A549 (cell line): ENCODE results near the gene GGTLC3. TPM values are rescaled to one million over a fixed set of nuclear protein-coding genes. Genes with fewer than 3 reads are reported as not detected.
A peak's percentile ranks its signal among the peaks of the same experiment; 100 is the strongest.
"Not testable (repeated sequence)": the region's sequence is repeated elsewhere in the genome, so short reads cannot be mapped to it uniquely, and the experiment has no call there.

Experiments used
- ATAC-seq, 2 experiments: fragments of 200-7000 bp in 1 of 2; fragments of >200 bp in 1 of 2; cut with Nextera tagmentation in 1 of 2; cut with Tn5 transposase in 1 of 2; 3 replicates each; pipeline versions ENCODE4 v1.8.0 to v1.9.1; 2018 to 2020; ENCODE audit warnings: mild to moderate bottlenecking in 1 of 2, moderate library complexity in 1 of 2
- CTCF ChIA-PET: fragments of 300-600 bp; sonication (Branson Sonifier 250); formaldehyde crosslinking; extraction: SDS; loops from one replicate; lab custom pipeline; 2021; ENCODE audit warnings: antibody characterized with exemption, inconsistent platforms; lab: Yijun Ruan, JAX
- POLR2A ChIA-PET: fragments of 350-600 bp; formaldehyde crosslinking; extraction: SDS; loops from one replicate; lab custom pipeline; 2021; ENCODE audit warnings: antibody characterized with exemption, inconsistent platforms; lab: Yijun Ruan, JAX
- DNase-seq, 2 experiments: peaks; one replicate each; pipeline versions ENCODE4 v3.0.0 to v3.0.0-alpha.2; 2011 to 2016; ENCODE audit warnings: low read depth in 1 of 2, low spot score in 1 of 2
- FAIRE-seq: peaks from 2 replicates; lab custom pipeline; 2011; peaks lifted over from hg19 to GRCh38; lab: Jason Lieb, UNC
- H3K27ac ChIP-seq, 2 experiments: fragments of >200 bp; sonication (Bioruptor Twin); formaldehyde crosslinking; 3 replicates each; pipeline ENCODE4 v1.5.1; 2016 to 2017
- H3K4me1 ChIP-seq: fragments of >200 bp; sonication (Bioruptor Twin); formaldehyde crosslinking; 3 replicates; pipeline ENCODE4 v1.6.1; 2016
- H3K4me2 ChIP-seq: fragments of >200 bp; sonication (Bioruptor Twin); formaldehyde crosslinking; 3 replicates; pipeline ENCODE4 v1.6.1; 2016
- H3K4me3 ChIP-seq: fragments of >200 bp; sonication (Bioruptor Twin); formaldehyde crosslinking; 3 replicates; pipeline ENCODE4 v1.5.1; 2016
- H3K9me3 ChIP-seq: fragments of >200 bp; sonication (Bioruptor Twin); formaldehyde crosslinking; 3 replicates; pipeline ENCODE4 v1.6.1; 2016
- WGBS: methylation state at CpG from one replicate; pipeline ENCODE4 v1.1.6; 2017; ENCODE audit errors: missing lambda C conversion rate; 5-methylcytosine and 5-hydroxymethylcytosine counted together
- polyA plus RNA-seq, 4 experiments: library from polyadenylated mRNA; depleted of rRNA in 3 of 4; stranded (reverse); fragments of >200 nt; fragmentation: RNase III in 1 of 4; extraction: RNeasy Plus Mini Kit Qiagen cat#74134 plus additional on column Dnase treatment in 1 of 4; gene quantifications; 2 replicates in 3 of 4; 3 replicates in 1 of 4; pipeline ENCODE4 v1.2.3, GENCODE V29; 2011 to 2017

Gene GGTLC3
- polyA plus RNA-seq, 2 of the 4 experiments (the other 2 are of a cell fraction), result not detected

DNA sequence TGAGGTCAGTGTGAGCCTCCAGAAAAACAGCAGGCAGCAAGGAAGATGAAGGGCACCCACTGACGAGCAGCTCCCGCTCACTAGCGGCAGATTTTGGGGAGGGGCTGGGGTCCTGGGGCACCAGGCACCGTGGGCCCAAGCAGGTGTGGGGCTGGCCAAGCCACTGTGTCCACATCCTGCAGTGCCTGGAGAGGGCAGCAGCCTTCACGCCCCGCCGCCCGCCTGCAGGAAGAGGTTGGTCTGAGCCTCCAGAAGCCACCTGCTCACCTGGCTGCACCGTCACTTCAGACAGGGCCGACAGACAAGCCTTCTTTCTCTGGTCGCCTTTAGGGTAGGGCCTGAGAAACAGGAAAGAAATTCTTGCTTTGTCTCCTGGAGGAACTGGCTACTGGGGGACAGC is 25.4 kb upstream of the GGTLC3 start:
- H3K27ac ChIP-seq, ATAC-seq, H3K4me1 ChIP-seq, H3K9me3 ChIP-seq, CTCF ChIA-PET, H3K4me3 ChIP-seq, FAIRE-seq, DNase-seq, H3K4me2 ChIP-seq, POLR2A ChIA-PET: not testable (repeated sequence)
- 100% methylated on average over 3 of the region's 11 CpGs for WGBS

DNA sequence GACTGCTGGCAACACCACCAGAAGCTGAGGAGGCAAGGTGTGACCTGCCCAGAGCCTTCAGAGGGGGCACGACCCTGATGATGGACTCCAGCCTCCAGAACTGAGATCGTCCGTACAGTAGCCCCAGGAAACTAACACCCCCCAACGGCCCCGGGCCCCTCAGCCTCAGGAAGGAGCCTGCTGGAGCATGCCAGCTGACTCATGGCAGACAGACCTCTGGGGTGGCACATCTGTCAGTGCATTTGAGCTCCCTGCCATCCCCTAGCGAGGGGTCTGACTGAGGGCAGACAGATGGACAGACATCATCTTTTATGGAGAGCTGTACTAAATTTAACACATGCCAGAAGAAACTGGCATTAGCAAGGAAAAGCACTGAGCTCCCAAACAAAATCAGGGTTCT is 22.0 kb upstream of the GGTLC3 start:
- WGBS, result no CpG with 5 or more reads among the region's 6 CpGs
- POLR2A ChIA-PET, CTCF ChIA-PET, ATAC-seq, H3K4me3 ChIP-seq, H3K4me1 ChIP-seq, DNase-seq, H3K9me3 ChIP-seq, H3K27ac ChIP-seq, H3K4me2 ChIP-seq, FAIRE-seq: not testable (repeated sequence)

DNA sequence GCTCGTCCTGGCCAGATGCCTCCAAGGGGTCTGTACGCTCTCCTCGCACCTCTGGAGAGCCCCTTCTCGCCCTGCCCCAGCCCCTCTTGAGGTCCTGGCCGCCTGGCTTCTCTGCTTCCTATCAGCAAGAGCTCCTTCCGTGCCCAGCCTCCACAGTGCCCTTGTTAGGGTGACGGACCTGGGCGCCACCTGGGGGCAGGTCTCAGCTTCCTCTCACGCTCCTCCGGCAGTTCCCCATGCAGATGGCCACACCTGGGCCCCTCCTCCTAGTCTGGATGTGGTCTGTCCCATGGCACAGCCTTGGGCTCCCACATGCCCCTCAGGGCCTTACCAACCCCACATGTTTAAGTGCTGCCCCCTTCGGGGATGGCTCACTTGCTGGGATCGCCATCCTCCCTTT is 16.4 kb upstream of the GGTLC3 start:
- H3K4me1 ChIP-seq, DNase-seq, H3K4me3 ChIP-seq, FAIRE-seq, POLR2A ChIA-PET, H3K9me3 ChIP-seq, H3K4me2 ChIP-seq, H3K27ac ChIP-seq, CTCF ChIA-PET: not testable (repeated sequence)
- no CpG with 5 or more reads among the region's 12 CpGs for WGBS
- peak in 1 of 2 experiments; percentile 51; a peak in 3 of 6 replicates for ATAC-seq

DNA sequence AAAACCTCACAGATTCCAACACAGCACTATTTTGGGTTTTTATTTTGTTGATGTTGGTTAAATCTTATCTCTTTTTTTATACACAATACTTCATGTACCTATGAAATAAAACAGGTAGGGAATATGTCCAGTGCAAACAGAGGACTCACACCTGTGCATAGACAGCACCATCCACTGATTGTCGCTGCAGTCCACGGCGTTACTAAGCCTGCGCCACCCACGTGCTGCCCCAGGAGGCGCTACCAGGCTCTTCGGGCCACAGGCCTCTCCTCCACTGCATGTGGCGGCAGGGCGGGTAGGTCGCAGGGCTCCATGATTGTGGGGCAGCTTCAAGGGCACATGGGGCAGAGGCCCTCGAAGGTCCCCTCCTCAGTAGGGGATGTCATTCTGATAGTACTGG is 15.7 kb upstream of the GGTLC3 start:
- H3K4me1 ChIP-seq, POLR2A ChIA-PET, H3K4me2 ChIP-seq, ATAC-seq, CTCF ChIA-PET, H3K4me3 ChIP-seq, FAIRE-seq, DNase-seq, H3K27ac ChIP-seq, H3K9me3 ChIP-seq: not testable (repeated sequence)
- WGBS, result no CpG with 5 or more reads among the region's 11 CpGs

DNA sequence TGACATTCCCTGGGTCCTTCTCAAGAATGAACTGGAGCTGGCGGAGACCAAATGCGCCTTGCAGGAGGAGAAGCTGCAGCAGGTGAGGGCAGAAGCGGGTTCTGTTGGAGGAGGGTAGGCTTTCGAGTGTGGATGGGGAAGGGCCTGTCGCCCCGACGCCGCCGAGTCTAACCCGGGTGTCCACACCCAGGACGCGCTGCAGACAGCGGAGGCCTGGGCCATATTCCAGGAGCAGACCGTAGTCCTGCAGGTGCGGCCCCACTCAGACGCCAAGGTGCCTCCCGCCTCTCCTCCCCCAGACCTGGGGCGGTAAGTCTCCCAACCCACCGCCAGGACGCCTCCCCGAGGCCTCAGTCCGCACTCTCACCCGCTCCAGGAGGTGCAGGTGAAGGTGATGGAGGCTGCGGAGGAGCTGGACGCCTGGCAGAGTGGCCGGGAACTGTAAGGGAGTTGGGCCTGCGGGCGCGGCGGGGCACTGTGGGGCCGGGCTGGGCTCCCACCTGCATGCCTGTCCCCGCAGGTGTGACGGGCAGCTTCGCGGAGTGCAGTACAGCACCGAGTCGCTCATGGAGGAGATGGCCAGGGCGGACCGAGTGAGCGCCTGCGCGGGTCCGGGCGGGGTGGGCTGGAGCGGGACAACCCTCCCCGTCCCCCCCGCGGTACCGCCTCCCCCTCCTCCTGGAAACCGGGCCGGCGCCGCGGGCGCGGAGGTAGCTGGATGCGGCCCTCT is 11.6 kb upstream of the GGTLC3 start:
- H3K4me2 ChIP-seq, H3K9me3 ChIP-seq, CTCF ChIA-PET, H3K4me1 ChIP-seq, H3K4me3 ChIP-seq, FAIRE-seq, H3K27ac ChIP-seq, POLR2A ChIA-PET, DNase-seq: not testable (repeated sequence)
- ATAC-seq, result peak; percentile 43 to 58
- no CpG with 5 or more reads among the region's 57 CpGs for WGBS

DNA sequence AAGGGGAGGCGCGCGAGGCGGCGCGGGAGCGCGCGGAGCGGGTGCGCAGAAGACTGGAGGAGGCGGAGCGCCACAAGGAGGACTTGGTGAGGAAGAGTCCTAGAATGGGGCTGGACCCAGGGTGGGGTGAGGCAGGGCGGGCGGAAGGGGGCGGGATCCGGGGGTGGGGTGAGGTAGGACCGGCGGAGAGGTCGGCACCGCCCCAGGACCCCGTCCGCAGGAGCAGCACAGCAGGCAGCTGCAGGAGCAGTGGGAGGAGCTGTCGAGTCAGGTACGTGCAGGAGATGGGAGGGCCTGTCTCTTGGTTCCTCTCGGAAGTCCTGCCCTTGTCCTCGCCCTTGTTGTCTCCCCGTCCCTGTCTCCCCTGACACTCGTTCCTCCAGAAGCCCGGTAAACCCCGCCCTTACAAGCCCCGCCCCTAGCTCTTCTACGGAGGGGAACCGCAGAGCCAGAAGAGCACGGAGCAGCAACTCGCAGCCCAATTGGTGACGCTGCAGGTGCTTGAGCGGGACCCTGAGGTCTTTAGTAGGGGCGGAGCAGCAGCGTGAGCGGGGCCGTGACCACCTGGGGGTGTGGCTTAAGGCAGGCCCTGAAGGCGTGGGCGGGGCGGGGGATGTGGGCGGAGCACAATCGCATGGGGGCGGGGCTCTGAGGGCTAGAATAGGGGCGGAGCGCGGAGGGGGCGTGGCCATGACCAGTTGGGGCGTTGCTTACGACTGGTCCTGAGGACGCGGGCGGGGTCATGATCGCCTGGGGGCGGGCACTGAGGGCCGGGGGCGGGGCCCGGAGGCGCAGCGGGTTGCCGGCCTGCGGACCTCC is 10.8 kb upstream of the GGTLC3 start:
- H3K4me1 ChIP-seq, H3K4me3 ChIP-seq, POLR2A ChIA-PET, H3K9me3 ChIP-seq, H3K4me2 ChIP-seq, FAIRE-seq, CTCF ChIA-PET, H3K27ac ChIP-seq: not testable (repeated sequence)
- WGBS, result no CpG with 5 or more reads among the region's 66 CpGs
- ATAC-seq, result peak; percentile 86 to 94
- peak in 1 of 2 experiments; percentile 74 for DNase-seq

DNA sequence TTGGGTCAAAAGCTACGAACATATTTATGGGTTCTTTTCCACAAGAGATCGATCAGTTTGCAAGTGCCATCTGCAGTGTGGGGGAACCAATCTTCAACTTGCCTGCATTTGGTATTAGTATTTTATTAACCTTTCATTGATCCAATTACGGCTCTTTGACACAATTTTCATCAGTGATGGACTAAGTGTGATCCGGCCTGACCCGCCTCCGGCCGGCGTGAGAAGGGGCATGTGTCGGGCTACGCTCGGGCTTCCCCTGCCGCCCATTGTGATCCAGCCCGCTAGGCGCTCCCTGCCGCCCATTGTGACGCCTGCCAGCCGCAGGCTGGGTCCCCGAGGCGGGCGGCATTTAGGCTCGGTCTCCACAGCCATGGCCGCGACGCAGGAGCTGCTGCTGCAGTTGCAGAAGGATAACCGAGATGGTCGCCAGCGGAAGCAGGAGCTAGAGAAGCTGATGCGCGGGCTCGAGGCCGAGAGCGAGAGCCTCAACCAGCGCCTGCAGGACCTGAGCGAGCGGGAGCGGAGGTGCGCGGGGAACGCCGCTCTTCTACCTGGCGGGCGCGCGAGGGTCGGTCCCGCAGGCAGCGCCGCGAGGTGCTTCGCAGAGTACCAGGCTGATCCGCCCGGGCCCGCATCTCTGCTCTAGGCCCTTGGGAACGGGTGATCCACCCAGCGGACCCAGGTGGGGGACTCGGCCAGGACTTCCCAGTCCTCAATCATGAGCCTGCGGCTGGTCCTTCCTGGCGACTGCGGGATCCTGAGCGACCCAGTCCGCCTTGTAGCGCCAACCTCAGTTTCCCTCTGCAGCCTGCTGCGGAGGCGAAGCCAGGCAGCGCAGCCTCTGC is 10.0 kb upstream of the GGTLC3 start, which contains the start of gene TMEM191B:
Gene TMEM191B, plus strand, starts transcription at position 51 of the 845 bp plus-strand sequence. Its CDS starts 179 bp downstream, at position 230.
- H3K27ac ChIP-seq, H3K4me3 ChIP-seq, H3K4me1 ChIP-seq, CTCF ChIA-PET, POLR2A ChIA-PET, H3K9me3 ChIP-seq, FAIRE-seq, DNase-seq, H3K4me2 ChIP-seq: not testable (repeated sequence)
- WGBS, result no CpG with 5 or more reads among the region's 65 CpGs
- peak; percentile 61 to 68 for ATAC-seq

DNA sequence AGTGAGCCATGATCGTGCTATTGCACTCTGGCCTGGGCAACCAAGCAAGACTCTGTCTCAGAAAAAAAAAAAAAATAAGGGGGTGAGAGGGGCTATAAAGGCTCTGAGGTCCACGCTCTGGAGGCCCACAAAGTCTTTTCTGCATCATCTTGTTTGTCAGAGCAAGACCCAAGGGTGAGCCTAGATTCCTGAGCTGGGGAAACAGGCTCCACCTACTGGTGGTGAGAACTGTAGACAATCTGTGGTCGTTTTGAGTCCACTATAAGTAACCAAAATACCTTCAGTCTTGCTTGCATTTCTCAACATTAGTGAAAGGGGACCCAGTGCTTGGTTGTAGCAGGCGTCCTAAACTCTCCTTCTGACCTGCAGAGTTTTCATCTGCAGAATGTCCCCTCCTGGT is 5.4 kb upstream of the GGTLC3 start:
- POLR2A ChIA-PET, H3K4me3 ChIP-seq, CTCF ChIA-PET, FAIRE-seq, H3K4me2 ChIP-seq, H3K9me3 ChIP-seq, H3K4me1 ChIP-seq, H3K27ac ChIP-seq, DNase-seq: not testable (repeated sequence)
- ATAC-seq, result peak; percentile 74 to 77; a peak in 5 of 6 replicates
- no CpG with 5 or more reads among the region's 4 CpGs for WGBS

DNA sequence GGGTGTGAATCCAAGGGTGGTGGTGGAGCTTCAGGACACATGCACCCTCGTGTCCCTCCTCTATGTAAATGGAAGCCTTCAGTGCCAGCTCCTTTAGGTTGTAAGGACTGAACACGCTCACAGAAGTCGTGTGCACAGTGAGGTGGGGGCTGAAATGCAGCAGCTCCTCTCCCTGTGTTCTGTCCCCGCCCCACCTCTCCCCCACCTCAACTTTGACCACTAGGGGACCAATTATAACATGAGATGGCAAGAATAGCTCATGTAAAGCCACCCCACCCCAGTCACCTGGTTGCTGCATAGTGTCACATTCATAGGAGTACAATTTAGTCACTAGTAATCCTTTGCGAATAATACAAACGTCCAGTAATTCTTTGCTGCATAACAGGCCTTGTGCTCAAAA is 4.8 kb upstream of the GGTLC3 start:
- WGBS, result no CpG with 5 or more reads among the region's 6 CpGs
- H3K4me1 ChIP-seq, DNase-seq, POLR2A ChIA-PET, H3K4me3 ChIP-seq, H3K9me3 ChIP-seq, CTCF ChIA-PET, H3K27ac ChIP-seq, H3K4me2 ChIP-seq, FAIRE-seq: not testable (repeated sequence)
- ATAC-seq, result peak in 1 of 2 experiments; percentile 23; a peak in 2 of 6 replicates

DNA sequence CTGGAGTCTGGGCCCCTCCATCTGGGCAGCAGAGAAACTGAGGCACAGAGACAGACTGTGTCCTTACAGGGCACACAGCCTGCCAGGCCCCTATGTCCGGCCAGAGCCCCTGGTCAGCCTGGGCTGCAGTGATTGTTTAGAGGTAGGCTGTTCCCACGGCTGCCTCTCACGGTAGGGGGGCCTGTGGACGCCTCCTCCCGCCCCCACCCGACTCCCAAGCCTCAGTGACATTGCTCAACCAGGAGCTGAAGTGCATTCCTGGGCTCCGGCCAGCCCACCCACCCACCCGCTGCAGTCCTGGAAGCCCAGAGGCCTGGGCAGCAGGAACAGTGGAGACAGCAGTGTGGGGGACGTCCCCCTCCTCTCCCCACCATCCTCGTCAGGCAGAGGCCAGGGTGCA is 4.5 kb downstream of the GGTLC3 start:
- no CpG with 5 or more reads among the region's 10 CpGs for WGBS

More for the DNA sequence above, 4.5 kb downstream of the GGTLC3 start:
- DNase-seq, H3K9me3 ChIP-seq, FAIRE-seq, H3K4me2 ChIP-seq, H3K4me1 ChIP-seq, POLR2A ChIA-PET, CTCF ChIA-PET, H3K4me3 ChIP-seq, ATAC-seq, H3K27ac ChIP-seq: not testable (repeated sequence)
